GM23248 (cell line): ENCODE data around the gene CDH4. TPM values are rescaled to one million over a fixed set of nuclear protein-coding genes. Genes with fewer than 3 reads are reported as not detected.

ENCODE experiments used
- DNase-seq: peaks from one replicate; pipeline ENCODE4 v3.0.0-alpha.2; 2015
- H2AFZ ChIP-seq: fragments of 200-600 bp; sonication (generic); 2 replicates; pipeline ENCODE4 v1.6.1; 2016; ENCODE audit warnings: antibody characterized with exemption
- H3F3A ChIP-seq: fragments of 200-600 bp; sonication (generic); 2 replicates; pipeline ENCODE4 v1.6.1; 2016; ENCODE audit warnings: mild to moderate bottlenecking, antibody characterized with exemption, mixed run types; ENCODE audit not compliant: insufficient read depth
- H3K27ac ChIP-seq: fragments of 200-600 bp; sonication (generic); 2 replicates; pipeline ENCODE4 v1.5.1; 2016; ENCODE audit warnings: mild to moderate bottlenecking
- H3K27me3 ChIP-seq: fragments of 200-600 bp; sonication (generic); replicated peaks from 2 replicates; pipeline ENCODE4 v1.6.1; 2016; ENCODE audit warnings: mild to moderate bottlenecking; ENCODE audit not compliant: insufficient read depth
- H3K36me3 ChIP-seq: fragments of 200-600 bp; sonication (generic); 2 replicates; pipeline ENCODE4 v1.6.1; 2016; ENCODE audit warnings: low read depth, mild to moderate bottlenecking
- H3K4me1 ChIP-seq: fragments of 200-600 bp; sonication (generic); 2 replicates; pipeline ENCODE4 v1.6.1; 2016; ENCODE audit warnings: mild to moderate bottlenecking; ENCODE audit not compliant: insufficient read depth
- H3K4me2 ChIP-seq: fragments of 200-600 bp; sonication (generic); one replicate; pipeline ENCODE4 v1.6.1; 2016; ENCODE audit warnings: mild to moderate bottlenecking; ENCODE audit not compliant: unreplicated experiment
- H3K4me3 ChIP-seq: fragments of 200-600 bp; sonication (generic); 2 replicates; pipeline ENCODE4 v1.5.1; 2016; ENCODE audit warnings: mild to moderate bottlenecking
- H3K79me2 ChIP-seq: fragments of 200-600 bp; sonication (generic); 2 replicates; pipeline ENCODE4 v1.6.1; 2016; ENCODE audit warnings: mild to moderate bottlenecking; ENCODE audit not compliant: insufficient read depth
- H3K9ac ChIP-seq: fragments of 200-600 bp; sonication (generic); 2 replicates; pipeline ENCODE4 v1.6.1; 2016; ENCODE audit warnings: mild to moderate bottlenecking
- H3K9me2 ChIP-seq: fragments of 200-600 bp; sonication (generic); 2 replicates; pipeline ENCODE4 v1.6.1; 2016; ENCODE audit warnings: mixed run types, mild to moderate bottlenecking, moderate library complexity; ENCODE audit not compliant: insufficient read depth
- H3K9me3 ChIP-seq: fragments of 200-600 bp; sonication (generic); one replicate; pipeline ENCODE4 v1.6.1; 2017; ENCODE audit warnings: low read depth
- H4K20me1 ChIP-seq: fragments of 200-600 bp; sonication (generic); 2 replicates; pipeline ENCODE4 v1.6.0; 2016; ENCODE audit not compliant: insufficient read depth
- EZH2 ChIP-seq: fragments of 200-600 bp; sonication (generic); IDR thresholded peaks from 2 replicates; pipeline ENCODE4 v1.6.1; 2018; ENCODE audit warnings: antibody characterized with exemption, mild to moderate bottlenecking; ENCODE audit not compliant: insufficient read depth, poor library complexity, severe bottlenecking
- EZH2phosphoT487 ChIP-seq: fragments of 200-600 bp; sonication (generic); IDR thresholded peaks from 2 replicates; pipeline ENCODE4 v1.6.1; 2018; ENCODE audit warnings: antibody characterized with exemption, moderate library complexity, mild to moderate bottlenecking, low read depth; ENCODE audit not compliant: insufficient read depth
- WGBS, 2 experiments: methylation state at CpG; one replicate each; pipeline ENCODE4 v1.1.6; 2015 to 2017; ENCODE audit warnings: low lambda C conversion rate in 2 of 2, low coverage in 1 of 2; ENCODE audit errors: missing lambda C conversion rate in 2 of 2; 5-methylcytosine and 5-hydroxymethylcytosine counted together
- in situ Hi-C: fragments of 300-500 bp; cut with MboI; formaldehyde crosslinking; loops from 2 replicates; pipeline ENCODE4 v1.15.0; 2020
- polyA plus RNA-seq: library from polyadenylated mRNA; unstranded; fragments of >200 nt; fragmentation: Nextera tagmentation; extraction: Ambion mirVana; gene quantifications from 2 replicates; pipeline ENCODE4 v1.2.1, GENCODE V29; 2016
- total RNA-seq: library from RNA; depleted of rRNA; stranded (reverse); fragments of >200 nt; shearing (Covaris generic); gene quantifications from 2 replicates; pipeline ENCODE4 v1.2.3, GENCODE V29; 2014

CDH4 gene
- total and polyA plus RNA-seq, 2 experiments from 2014 or later = 1.1 to 3.9 TPM

- Histone ChIP-seq H3F3A (no peaks in the 10 kb centered on the region), H3K27ac (no peak overlapping the region), H3K9ac (no peak overlapping the region), H3K4me3 (no peak overlapping the region), H3K36me3 (no peaks in the 10 kb centered on the region), H3K27me3 (no peaks in the 10 kb centered on the region), H3K9me2 (no peaks in the 10 kb centered on the region), H2AFZ (no peak overlapping the region), H3K79me2 (no peaks in the 10 kb centered on the region), H3K9me3 (no peaks in the 10 kb centered on the region), H3K4me1 (no peaks in the 10 kb centered on the region), H3K4me2 (no peak overlapping the region), H4K20me1 (no peaks in the 10 kb centered on the region)
- in situ Hi-C loops = no loop called here
- DNase-seq = no peak
- TF ChIP-seq EZH2 = no peak
- TF ChIP-seq EZH2phosphoT487 = no peak
- 52 to 57% methylated on average over 6 of the region's 6 CpGs for WGBS, 2 experiments
These were observed 155.5 kb downstream of the CDH4 start for GRCh38 chr20:61407561-61407960.

GRCh38 chr20:61408951-61409740 is 157.1 kb downstream of the CDH4 start:
- H3K9me3 ChIP-seq = no peaks in the 10 kb centered on the region
- H3K4me2 ChIP-seq = no peak overlapping the region
- H3K36me3 ChIP-seq = no peaks in the 10 kb centered on the region
- H2AFZ ChIP-seq = no peak overlapping the region
- no peaks in the 10 kb centered on the region for H3K4me1 ChIP-seq
- TF ChIP-seq EZH2phosphoT487 (no peak), EZH2 (no peak)
- no peak overlapping the region for H3K27ac ChIP-seq
- 55 to 57% methylated on average over 20 of the region's 20 CpGs for WGBS, 2 experiments
- H3K9ac ChIP-seq = no peak overlapping the region
- H3K79me2 ChIP-seq = no peaks in the 10 kb centered on the region
- in situ Hi-C loops = no loop called here
- DNase-seq = no peak
- H3K4me3 ChIP-seq = no peak overlapping the region
- no peaks in the 10 kb centered on the region for H3F3A ChIP-seq
- no peaks in the 10 kb centered on the region for H3K27me3 ChIP-seq
- H4K20me1 ChIP-seq = no peaks in the 10 kb centered on the region
- no peaks in the 10 kb centered on the region for H3K9me2 ChIP-seq

DNA sequence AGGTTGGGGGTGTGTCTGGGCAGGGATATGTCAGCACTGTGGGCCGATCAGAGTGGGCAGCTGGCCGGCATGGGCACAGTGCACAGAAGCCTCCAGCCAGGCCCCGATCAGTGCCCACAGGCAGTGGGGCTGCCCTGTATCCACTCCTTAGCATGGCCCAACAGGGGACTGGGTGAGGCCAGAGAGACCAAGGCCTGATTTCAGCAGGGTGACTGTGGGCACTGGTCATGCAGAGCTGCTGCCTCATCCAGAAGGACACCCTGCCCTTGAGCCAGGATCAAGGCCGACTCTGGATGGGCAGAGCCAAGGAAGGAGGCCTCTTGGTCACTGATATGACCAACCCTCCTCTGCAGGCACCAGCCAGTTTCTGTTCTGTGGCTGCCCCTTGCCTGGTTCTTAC is 159.7 kb downstream of the CDH4 start:
- Histone ChIP-seq H2AFZ (no peak overlapping the region), H3K9ac (no peak overlapping the region), H3K79me2 (no peaks in the 10 kb centered on the region), H3K4me1 (no peaks in the 10 kb centered on the region), H3K27ac (no peak overlapping the region), H3F3A (no peaks in the 10 kb centered on the region), H4K20me1 (no peaks in the 10 kb centered on the region), H3K4me2 (no peak overlapping the region), H3K9me2 (no peaks in the 10 kb centered on the region), H3K9me3 (no peaks in the 10 kb centered on the region), H3K4me3 (no peak overlapping the region), H3K27me3 (no peaks in the 10 kb centered on the region), H3K36me3 (no peaks in the 10 kb centered on the region)
- no peak for DNase-seq
- 54 to 66% methylated on average over 4 of the region's 4 CpGs for WGBS, 2 experiments
- in situ Hi-C loops = no loop called here
- TF ChIP-seq EZH2 = no peak
- no peak for TF ChIP-seq EZH2phosphoT487

DNA sequence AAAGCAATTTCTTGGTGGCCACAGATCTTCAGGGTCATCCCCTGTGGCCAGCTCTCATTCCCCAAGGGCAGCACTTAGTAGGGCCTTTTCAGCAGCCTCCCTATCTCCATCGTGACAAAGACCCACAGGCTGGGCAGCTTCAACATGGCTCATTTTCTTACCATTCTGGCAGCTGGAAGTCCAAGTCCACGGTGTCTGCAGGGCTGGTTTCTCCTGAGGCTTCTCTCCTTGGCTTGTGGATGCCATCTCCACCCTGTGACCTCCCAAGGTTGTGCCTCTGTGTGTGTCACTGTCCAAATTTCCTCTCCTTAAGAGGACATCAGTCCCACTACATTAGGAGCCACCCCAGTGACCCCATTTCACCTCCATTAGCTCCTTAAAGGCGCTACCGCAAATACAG is 161.7 kb downstream of the CDH4 start:
- Histone ChIP-seq H3K4me1 (no peaks in the 10 kb centered on the region), H3K27me3 (no peaks in the 10 kb centered on the region), H3K36me3 (no peaks in the 10 kb centered on the region), H3K27ac (no peak overlapping the region), H3K4me2 (no peak overlapping the region), H3K9me3 (no peaks in the 10 kb centered on the region), H3K9ac (no peak overlapping the region), H3F3A (no peaks in the 10 kb centered on the region), H2AFZ (no peak overlapping the region), H3K9me2 (no peaks in the 10 kb centered on the region), H3K79me2 (no peaks in the 10 kb centered on the region), H4K20me1 (no peaks in the 10 kb centered on the region), H3K4me3 (no peak overlapping the region)
- in situ Hi-C loops = no loop called here
- WGBS, 2 experiments = 70 to 76% methylated on average over 4 of the region's 4 CpGs
- TF ChIP-seq EZH2phosphoT487 (no peak), EZH2 (no peak)
- no peak for DNase-seq
